D341Med (cell line): Measurements from ENCODE around the gene WDR53.
A peak's percentile ranks its signal among the peaks of the same experiment; 100 is the strongest.
"Not testable (repeated sequence)": the region's sequence is repeated elsewhere in the genome, so short reads cannot be mapped to it uniquely, and the experiment has no call there.

Experiments used
- DNase-seq: peaks from one replicate; pipeline ENCODE4 v3.0.0; 2012; ENCODE audit warnings: low spot score

WDR53 gene

GRCh38 chr3:196558476-196558875, 9.9 kb downstream of the WDR53 start:
- no peak for DNase-seq

- no peak for DNase-seq
These were observed 11.1 kb downstream of the WDR53 start for GRCh38 chr3:196557236-196557635.

- no peak for DNase-seq
These were observed 13.1 kb downstream of the WDR53 start for GRCh38 chr3:196555295-196555694.

- DNase-seq, result no peak
These were observed 14.1 kb downstream of the WDR53 start for GRCh38 chr3:196554205-196554604.

GRCh38 chr3:196553551-196553950, 14.8 kb downstream of the WDR53 start:
- no peak for DNase-seq

GRCh38 chr3:196552253-196552652, 16.1 kb downstream of the WDR53 start:
- no peak for DNase-seq

- DNase-seq, result not testable (repeated sequence)
These were observed 18.2 kb downstream of the WDR53 start for GRCh38 chr3:196550172-196550571.

- DNase-seq, result not testable (repeated sequence)
These were observed 19.0 kb downstream of the WDR53 start for GRCh38 chr3:196549312-196549711.

- DNase-seq, result no peak
These were observed 21.3 kb downstream of the WDR53 start for GRCh38 chr3:196547067-196547466.

- DNase-seq, result no peak
These were observed 21.8 kb downstream of the WDR53 start for GRCh38 chr3:196546537-196546936.

GRCh38 chr3:196544491-196544992, 23.8 kb downstream of the WDR53 start:
- no peak for DNase-seq

- no peak for DNase-seq
These were observed 26.5 kb downstream of the WDR53 start for GRCh38 chr3:196541684-196542445.

- peak; percentile 43 for DNase-seq
These were observed 30.9 kb downstream of the WDR53 start for GRCh38 chr3:196537319-196537984.

GRCh38 chr3:196533260-196533681, 35.1 kb downstream of the WDR53 start:
- DNase-seq, result no peak

- DNase-seq, result no peak
These were observed 36.9 kb downstream of the WDR53 start for GRCh38 chr3:196531418-196531817.

GRCh38 chr3:196528639-196529233, 39.6 kb downstream of the WDR53 start:
- peak; percentile 98 for DNase-seq

GRCh38 chr3:196525141-196525540, 43.2 kb downstream of the WDR53 start:
- DNase-seq, result no peak

- DNase-seq, result no peak
These were observed 43.8 kb downstream of the WDR53 start for GRCh38 chr3:196524527-196524926.

GRCh38 chr3:196523841-196524240, 44.5 kb downstream of the WDR53 start:
- DNase-seq, result no peak

- DNase-seq, result not testable (repeated sequence)
These were observed 47.1 kb downstream of the WDR53 start for GRCh38 chr3:196521291-196521690.

- DNase-seq, result no peak
These were observed 48.7 kb downstream of the WDR53 start for GRCh38 chr3:196519718-196520082.

- DNase-seq, result peak; percentile 59
These were observed 49.2 kb downstream of the WDR53 start for GRCh38 chr3:196518966-196519717.
